Measurements from ENCODE around the gene SULF2. TPM values are rescaled to one million over a fixed set of nuclear protein-coding genes. Genes with fewer than 3 reads are reported as not detected.
"Not testable (repeated sequence)": the region's sequence is repeated elsewhere in the genome, so short reads cannot be mapped to it uniquely, and the experiment has no call there.

SULF2 gene
- total RNA-seq, 1 experiment from 2014 or later = 66.1 TPM

DNA sequence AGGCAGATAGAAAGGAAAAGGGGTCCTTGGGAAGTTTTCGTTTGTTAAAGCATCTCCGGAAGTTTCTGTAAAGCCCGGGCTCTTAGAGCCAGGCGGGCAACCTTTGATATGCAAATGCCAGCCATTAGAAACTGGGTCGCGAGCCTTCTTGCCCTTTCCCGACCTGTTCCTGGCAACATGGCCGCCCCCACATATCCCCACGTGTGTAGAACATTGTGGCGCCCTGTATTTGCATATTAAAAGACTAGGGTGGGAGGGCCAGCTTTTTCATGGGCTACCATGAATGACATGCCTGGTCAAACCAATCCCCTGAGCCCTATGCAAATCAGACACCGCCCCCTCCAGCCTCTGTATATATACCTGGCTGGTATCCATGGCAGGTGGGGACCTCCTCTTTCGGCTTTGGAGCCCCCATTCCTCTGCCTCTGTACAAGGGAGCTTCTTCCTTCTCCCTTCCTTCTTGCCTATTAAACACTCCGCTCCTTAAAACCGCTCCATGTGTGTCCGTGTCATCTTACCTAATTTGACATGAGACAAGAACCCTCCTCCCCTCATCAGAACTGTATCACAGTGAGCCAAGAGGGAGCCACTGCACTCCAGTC is 19.0 kb upstream of the SULF2 start:
- POLR2A ChIA-PET; H3K4me1 Mint-ChIP-seq (ENCODE audit: low read depth, unreplicated experiment); H3K27me3 ChIP-seq (replicated peaks; ENCODE audit: control insufficient read depth, insufficient read depth, low read length); H3K4me1 ChIP-seq; H3K36me3 Mint-ChIP-seq (ENCODE audit: insufficient read depth, unreplicated experiment); CTCF ChIA-PET; H3K27ac Mint-ChIP-seq (ENCODE audit: unreplicated experiment); H3K27me3 Mint-ChIP-seq (ENCODE audit: insufficient read depth, unreplicated experiment); intact Hi-C loops (cut with micrococcal nuclease; ENCODE audit: unreplicated experiment); H3K9me3 ChIP-seq; DNase-seq; H3K36me3 ChIP-seq (ENCODE audit: control insufficient read depth, insufficient read depth, low read length); H3K9me3 Mint-ChIP-seq (ENCODE audit: unreplicated experiment); H3K4me3 Mint-ChIP-seq (ENCODE audit: unreplicated experiment); H3K4me3 ChIP-seq (ENCODE audit: low read depth, low read length); BruUV-seq (replicated peaks): not testable (repeated sequence)

DNA sequence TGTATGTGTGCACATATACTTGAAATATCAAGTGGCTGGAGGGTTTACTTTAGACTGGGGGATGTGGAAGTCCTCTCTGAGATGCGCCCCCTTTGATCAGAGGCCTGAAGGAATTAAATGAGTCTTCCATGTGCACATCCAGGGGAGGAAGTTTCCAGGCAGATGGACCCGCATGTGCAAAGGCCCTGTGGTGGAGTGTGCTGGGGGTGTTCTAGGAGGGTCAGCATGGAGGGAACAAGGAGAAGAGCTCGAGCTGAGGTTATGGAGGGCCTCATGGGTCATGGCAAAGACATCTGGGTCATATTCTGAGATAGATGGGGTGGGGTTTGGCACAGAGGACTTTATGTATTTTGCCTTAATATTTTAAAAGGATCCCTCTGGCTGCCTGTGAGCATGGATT is 17.7 kb upstream of the SULF2 start:
- no peaks in the 10 kb centered on the region for H3K9me3 ChIP-seq
- H3K4me3 ChIP-seq (ENCODE audit: low read depth, low read length) = no peak overlapping the region
- no peaks in the 10 kb centered on the region for H3K36me3 Mint-ChIP-seq (ENCODE audit: insufficient read depth, unreplicated experiment)
- peaks cover 6% of the 10 kb centered on the region for H3K27me3 Mint-ChIP-seq (ENCODE audit: insufficient read depth, unreplicated experiment)
- H3K4me3 Mint-ChIP-seq (ENCODE audit: unreplicated experiment) = no peak overlapping the region
- H3K27ac Mint-ChIP-seq (ENCODE audit: unreplicated experiment) = no peak overlapping the region
- intact Hi-C loops (cut with micrococcal nuclease; ENCODE audit: unreplicated experiment) = no loop called here
- no peaks in the 10 kb centered on the region for H3K9me3 Mint-ChIP-seq (ENCODE audit: unreplicated experiment)
- POLR2A ChIA-PET = no interaction called here
- no peaks in the 10 kb centered on the region for H3K4me1 Mint-ChIP-seq (ENCODE audit: low read depth, unreplicated experiment)
- H3K4me1 ChIP-seq = no peaks in the 10 kb centered on the region
- no TSS peak for BruUV-seq (replicated peaks)
- H3K27me3 ChIP-seq (replicated peaks; ENCODE audit: control insufficient read depth, insufficient read depth, low read length) = no peaks in the 10 kb centered on the region
- no peak for DNase-seq
- TF ChIP-seq CTCF (IDR thresholded peaks at IDR 0.05; ENCODE audit: insufficient read depth in 1 of 2, low read depth in 1 of 2, low read length in 1 of 2, severe bottlenecking in 1 of 2, unreplicated experiment in 1 of 2) = no peak
- H3K36me3 ChIP-seq (ENCODE audit: control insufficient read depth, insufficient read depth, low read length) = no peaks in the 10 kb centered on the region
- CTCF ChIA-PET = no interaction called here

- H3K4me1 ChIP-seq = no peaks in the 10 kb centered on the region
- ChIA-PET POLR2A (no interaction called here), CTCF (no interaction called here)
- no peaks in the 10 kb centered on the region for H3K9me3 ChIP-seq
- no peaks in the 10 kb centered on the region for H3K4me1 Mint-ChIP-seq (ENCODE audit: low read depth, unreplicated experiment)
- no peaks in the 10 kb centered on the region for H3K36me3 ChIP-seq (ENCODE audit: control insufficient read depth, insufficient read depth, low read length)
- no peak for DNase-seq
- intact Hi-C loops (cut with micrococcal nuclease; ENCODE audit: unreplicated experiment) = no loop called here
- no peaks in the 10 kb centered on the region for H3K9me3 Mint-ChIP-seq (ENCODE audit: unreplicated experiment)
- no TSS peak for BruUV-seq (replicated peaks)
- H3K27me3 ChIP-seq (replicated peaks; ENCODE audit: control insufficient read depth, insufficient read depth, low read length) = no peaks in the 10 kb centered on the region
- H3K4me3 Mint-ChIP-seq (ENCODE audit: unreplicated experiment) = no peak overlapping the region
- H3K4me3 ChIP-seq (ENCODE audit: low read depth, low read length) = no peak overlapping the region
- peaks cover 6% of the 10 kb centered on the region for H3K27me3 Mint-ChIP-seq (ENCODE audit: insufficient read depth, unreplicated experiment)
- H3K36me3 Mint-ChIP-seq (ENCODE audit: insufficient read depth, unreplicated experiment) = no peaks in the 10 kb centered on the region
- TF ChIP-seq CTCF (IDR thresholded peaks at IDR 0.05; ENCODE audit: insufficient read depth in 1 of 2, low read depth in 1 of 2, low read length in 1 of 2, severe bottlenecking in 1 of 2, unreplicated experiment in 1 of 2) = no peak
- H3K27ac Mint-ChIP-seq (ENCODE audit: unreplicated experiment) = no peak overlapping the region
Measured at GRCh38 chr20:47802226-47802920, 17.1 kb upstream of the SULF2 start.

Measured in Caco-2 (cell line).